ENCODE measurements around the gene PTDSS2.

GRCh38 chr11:418343-419247 is 31.5 kb upstream of the PTDSS2 start:
- no peak for TF ChIP-seq CTCF (conservative IDR thresholded peaks at IDR 0.05; ENCODE audit: low read depth, low read length)
- TF ChIP-seq ELK1 (IDR thresholded peaks at IDR 0.05; ENCODE audit: borderline replicate concordance, low read depth, low read length), result no peak
- TF ChIP-seq USF2 (IDR thresholded peaks at IDR 0.05; ENCODE audit: low read depth, low read length), result no peak
- no peak for TF ChIP-seq BHLHE40 (IDR thresholded peaks at IDR 0.05; ENCODE audit: low read depth, low read length)
- TF ChIP-seq RFX5 (IDR thresholded peaks at IDR 0.05; ENCODE audit: low read depth, low read length), result no peak
- TF ChIP-seq POLR2A (IDR thresholded peaks at IDR 0.05; ENCODE audit: low read depth, low read length), result no peak
- no peak for TF ChIP-seq CHD1 (IDR thresholded peaks at IDR 0.05; ENCODE audit: low read depth, low read length)
- TF ChIP-seq RAD21 (IDR thresholded peaks at IDR 0.05; ENCODE audit: low read length), result no peak
- no peak for TF ChIP-seq RCOR1 (IDR thresholded peaks at IDR 0.05; ENCODE audit: insufficient replicate concordance, low read length)
- TF ChIP-seq CEBPB (IDR thresholded peaks at IDR 0.05; ENCODE audit: low read depth, low read length), result no peak
- TF ChIP-seq MAFK (IDR thresholded peaks at IDR 0.05; ENCODE audit: low read depth, low read length), result no peak
- no peak for TF ChIP-seq MAZ (IDR thresholded peaks at IDR 0.05; ENCODE audit: borderline replicate concordance, low read depth, low read length)
- no peak for TF ChIP-seq SMC3 (IDR thresholded peaks at IDR 0.05; ENCODE audit: low read depth, low read length)
